Measurements from ENCODE around the gene SMG6. TPM values are rescaled to one million over a fixed set of nuclear protein-coding genes. Genes with fewer than 3 reads are reported as not detected.

Gene SMG6
- total RNA-seq, 1 experiment from 2014 or later, result 15.1 TPM

DNA sequence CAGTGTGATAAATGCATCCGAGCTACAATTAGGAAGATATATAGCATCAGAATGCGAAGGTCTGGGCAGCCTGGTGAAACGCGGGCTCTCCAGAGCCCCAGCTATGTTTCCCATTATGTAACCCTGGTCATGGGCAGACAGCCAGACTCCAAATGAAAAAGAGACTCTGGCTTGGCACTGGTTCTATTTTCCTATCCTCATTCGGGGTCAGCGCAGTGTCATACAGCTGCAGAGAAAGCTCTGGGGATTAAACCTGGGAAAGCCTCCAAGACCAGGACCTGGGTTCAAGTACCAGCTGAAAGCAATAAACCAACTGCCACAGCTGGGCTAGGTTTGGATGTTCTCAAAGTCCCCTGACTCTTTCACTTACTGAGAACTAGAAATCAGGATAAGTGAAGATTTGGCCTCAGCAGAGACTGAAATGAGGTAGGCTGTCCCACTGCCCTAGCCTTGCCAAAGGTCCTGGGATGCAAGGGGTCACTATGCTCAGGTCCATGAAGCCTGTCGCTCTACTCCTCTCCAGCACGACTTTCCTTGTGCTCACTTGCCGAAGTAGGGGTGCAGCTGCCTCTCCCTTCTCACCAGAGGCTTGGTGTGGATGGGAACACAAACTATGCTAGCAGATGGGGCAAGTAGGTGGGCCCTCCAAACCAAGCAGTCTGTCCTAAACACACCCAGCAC lies 123.8 kb downstream of the SMG6 start:
- DNase-seq (ENCODE audit: low spot score), result peak; percentile 90

DNA sequence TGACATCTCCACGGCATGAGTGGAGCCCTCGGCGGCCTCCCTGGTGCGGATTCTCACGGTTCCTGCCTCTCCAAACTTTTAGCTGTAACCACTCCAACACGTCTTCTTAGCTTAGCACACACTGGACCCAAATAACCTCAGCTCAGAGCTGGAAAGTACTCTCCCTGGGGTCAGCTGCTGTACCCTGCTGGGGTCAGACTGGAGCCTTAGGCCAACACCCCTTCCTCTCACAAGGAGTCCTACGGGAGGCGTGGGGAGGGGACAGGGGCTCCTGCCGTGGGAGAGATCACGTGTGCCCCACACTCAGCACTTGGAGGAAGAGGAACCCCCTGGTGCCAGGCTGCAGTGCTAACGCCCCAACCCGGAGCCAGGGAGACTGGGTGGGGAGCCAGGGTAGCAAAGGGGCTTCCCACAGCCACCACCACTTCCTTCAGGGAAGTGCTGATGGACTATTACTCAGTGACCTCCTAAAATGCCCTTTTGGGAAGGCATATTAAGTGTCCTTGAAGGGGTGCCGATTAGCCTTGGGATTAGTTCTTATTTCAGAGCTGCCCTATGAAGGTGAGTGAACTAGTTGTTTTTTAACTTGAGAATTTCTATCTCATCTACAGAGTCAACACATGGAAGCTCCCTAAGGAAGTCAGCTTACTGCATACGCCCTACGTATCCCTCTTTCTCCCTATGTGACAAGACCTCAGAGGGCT lies 124.6 kb downstream of the SMG6 start:
- peak; percentile 48 for DNase-seq (ENCODE audit: low spot score)

GRCh38 chr17:2177235-2177811 lies 126.3 kb downstream of the SMG6 start:
- DNase-seq (ENCODE audit: low spot score), result no peak

DNA sequence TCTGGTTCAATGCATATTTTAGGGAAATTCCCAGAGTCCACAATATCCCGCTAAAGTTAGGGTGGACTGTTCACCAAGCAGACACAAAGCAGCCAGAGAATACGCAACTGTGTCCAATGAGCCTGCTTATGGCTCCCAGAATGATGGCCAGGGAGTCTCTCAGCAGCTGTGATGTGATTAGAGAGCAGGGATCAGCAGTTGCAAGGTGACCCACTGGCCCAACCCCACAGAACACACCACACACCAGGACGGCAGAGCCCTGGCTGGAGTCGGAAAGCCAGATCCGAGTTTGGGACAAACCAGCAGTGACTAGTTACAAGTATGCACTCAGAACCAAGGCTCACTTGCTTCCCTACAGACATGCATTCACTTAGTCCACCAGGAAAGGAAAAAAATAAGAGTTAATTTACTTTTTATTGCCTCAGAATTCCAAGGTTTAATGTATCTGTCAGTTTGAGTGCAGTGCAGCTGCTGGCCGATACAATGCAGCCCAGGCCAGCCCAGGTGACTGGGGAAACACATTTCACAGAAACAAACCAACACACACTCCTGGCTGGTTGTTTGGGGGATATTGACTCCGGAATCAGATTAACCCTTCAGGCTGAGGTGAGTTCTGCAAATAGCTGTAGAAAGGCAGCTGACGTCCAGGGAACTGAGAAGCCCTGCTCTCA lies 127.0 kb downstream of the SMG6 start:
- DNase-seq (ENCODE audit: low spot score), result no peak

DNA sequence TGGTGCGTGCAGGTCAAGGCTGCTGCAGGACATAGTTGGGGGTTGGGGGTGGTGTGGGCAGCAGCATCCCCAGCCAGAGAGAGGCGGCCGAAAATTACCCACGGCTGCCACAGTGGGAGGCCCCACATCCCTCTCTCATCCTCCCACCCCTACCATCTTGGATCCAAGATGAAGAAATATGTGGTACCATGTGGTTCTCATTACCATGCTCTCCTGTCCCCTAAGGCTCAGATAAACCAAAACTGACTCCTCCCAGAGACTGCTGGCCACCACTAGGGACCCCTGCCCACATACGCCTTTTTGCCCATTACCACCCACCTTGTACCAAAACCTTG lies 128.3 kb downstream of the SMG6 start:
- DNase-seq (ENCODE audit: low spot score), result no peak

DNA sequence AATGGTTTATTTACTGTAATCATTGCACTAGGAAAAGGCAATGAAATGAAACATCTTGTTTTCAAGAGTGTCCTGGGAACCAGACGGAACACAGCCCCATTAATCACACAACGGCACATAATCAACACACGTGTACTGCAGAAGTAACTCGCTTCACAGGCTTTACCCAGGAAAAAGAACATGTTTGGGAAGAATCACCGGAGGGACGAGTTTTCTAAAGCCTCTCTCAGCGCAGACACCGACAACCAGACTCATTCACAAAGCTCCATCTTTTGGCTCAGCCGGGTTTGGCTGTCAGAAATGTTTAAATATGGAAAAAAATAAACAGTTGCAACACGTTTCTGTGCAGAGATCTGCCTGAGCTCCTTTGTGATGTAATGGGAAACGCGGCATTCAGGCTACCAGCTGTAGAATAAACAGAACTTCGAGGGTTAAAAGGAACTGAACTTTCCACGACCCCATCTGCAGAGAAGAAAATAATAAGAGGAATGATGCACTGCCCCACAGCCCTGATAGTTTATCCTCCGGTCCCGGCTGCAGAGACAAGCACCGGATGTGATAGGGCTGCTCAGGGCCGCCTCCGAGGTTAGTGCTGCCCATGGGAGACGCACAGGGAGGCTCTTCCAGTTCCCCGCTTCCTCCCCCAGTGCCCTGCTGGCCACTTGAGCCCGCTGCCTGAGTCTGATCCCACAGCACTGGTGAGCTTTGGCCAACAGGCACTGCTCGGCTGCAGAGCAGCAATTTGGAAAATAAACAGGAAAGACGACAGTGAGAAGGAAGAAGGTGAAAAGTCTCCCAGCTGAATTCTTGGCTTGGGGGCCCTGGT lies 128.9 kb downstream of the SMG6 start:
- DNase-seq (ENCODE audit: low spot score), result peak; percentile 68

DNA sequence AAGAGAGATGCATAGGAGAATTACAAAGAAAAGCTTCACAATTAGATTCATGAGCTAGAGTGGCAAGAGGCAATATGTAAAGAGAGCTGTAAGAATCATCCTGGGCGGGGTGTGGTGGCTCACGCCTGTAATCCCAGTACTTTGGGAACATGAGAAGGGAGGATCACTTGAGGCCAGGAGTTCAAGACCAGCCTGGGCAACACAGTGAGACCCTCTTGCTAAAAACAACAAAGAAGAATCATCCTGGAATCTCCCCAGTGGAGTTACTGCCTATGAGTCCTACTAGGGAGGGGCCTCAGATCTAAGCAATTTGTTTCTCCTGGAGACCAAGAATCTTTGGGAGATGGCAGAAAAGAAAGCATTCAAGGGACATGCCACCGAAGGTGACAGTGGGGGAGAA lies 129.6 kb downstream of the SMG6 start:
- no peak for DNase-seq (ENCODE audit: low spot score)

GRCh38 chr17:2172999-2173398 lies 130.6 kb downstream of the SMG6 start:
- DNase-seq (ENCODE audit: low spot score), result no peak

DNA sequence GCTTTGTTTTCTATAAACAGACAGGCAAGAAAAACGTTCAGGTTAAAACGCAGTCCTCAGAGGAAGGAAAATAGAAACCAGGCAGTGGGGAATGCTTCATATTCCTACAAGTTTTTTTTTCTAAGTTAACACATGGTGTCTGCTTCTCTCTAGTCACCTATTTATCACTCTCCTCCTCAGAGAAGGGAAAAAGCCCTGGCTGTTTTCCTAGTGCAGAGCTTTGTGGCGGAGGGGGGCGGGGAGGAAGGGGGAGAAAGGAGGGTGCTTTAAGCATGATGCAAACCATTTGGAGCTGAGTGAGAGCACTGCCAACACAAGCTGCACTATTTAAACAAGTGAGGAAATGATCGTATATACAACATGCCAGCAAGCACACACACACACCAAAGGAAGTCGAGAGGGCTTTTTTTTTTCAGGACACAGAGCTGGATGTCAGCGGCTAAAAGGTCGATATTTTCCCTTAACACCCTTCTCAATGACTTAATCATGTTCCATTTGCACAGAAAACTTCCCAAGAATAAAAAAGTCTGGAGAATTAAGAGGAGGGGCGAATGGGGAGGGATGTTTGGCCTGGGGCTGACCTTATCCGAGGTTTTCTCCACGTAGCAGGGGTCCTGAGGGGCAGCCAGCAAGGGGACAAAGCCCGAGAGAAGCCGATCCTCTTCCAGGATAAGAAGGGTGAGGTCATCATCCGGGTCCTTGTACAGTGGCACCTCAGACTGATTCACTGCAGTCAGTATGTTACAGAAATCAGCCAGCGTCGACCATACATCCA lies 131.3 kb downstream of the SMG6 start:
- peak; percentile 85 for DNase-seq (ENCODE audit: low spot score)

GRCh38 chr17:2171702-2172076 lies 131.9 kb downstream of the SMG6 start:
- peak; percentile 49 for DNase-seq (ENCODE audit: low spot score)

DNA sequence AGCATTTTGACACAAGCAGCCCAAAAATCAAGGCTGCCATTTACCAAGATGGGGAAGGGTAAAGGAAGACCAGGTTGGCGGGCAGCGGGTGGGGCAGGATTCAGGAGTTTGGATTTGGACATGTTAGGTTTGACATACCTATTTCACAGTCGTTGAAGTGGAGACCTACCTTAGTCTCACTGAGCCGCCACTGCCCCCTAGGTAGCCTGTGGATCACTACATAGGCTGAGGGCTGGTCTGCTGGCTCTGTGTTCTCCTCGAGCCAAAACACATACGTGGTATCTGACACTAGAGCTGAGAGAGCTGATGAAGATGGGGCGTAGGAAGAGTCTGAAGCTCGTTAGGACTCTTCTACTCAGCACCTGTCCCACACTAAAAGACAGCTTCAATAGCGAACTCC lies 133.6 kb downstream of the SMG6 start:
- no peak for DNase-seq (ENCODE audit: low spot score)

DNA sequence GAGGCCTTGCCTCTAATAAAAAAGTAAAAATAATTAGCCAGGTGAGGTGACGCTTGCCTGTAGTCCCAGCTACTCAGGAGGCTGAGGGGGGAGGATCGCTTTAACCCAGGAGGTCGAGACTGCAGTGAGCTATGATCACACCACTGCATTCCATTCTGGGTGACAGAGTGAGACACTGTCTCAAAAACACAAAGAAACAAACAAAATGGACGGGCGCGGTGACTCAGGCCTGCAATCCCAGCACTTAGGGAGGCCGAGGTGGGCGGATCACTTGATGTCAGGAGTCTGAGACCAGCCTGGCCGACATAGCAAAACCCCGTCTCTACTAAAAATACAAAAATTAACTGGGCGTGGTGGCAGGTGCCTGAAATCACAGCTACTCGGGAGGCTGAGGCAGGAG lies 137.9 kb downstream of the SMG6 start:
- peak; percentile 47 for DNase-seq (ENCODE audit: low spot score)

GRCh38 chr17:2158396-2158780 lies 145.2 kb downstream of the SMG6 start:
- no peak for DNase-seq (ENCODE audit: low spot score)

GRCh38 chr17:2157675-2158395 lies 145.8 kb downstream of the SMG6 start:
- DNase-seq (ENCODE audit: low spot score), result no peak

- no peak for DNase-seq (ENCODE audit: low spot score)
Measured at GRCh38 chr17:2157081-2157480, 146.5 kb downstream of the SMG6 start.

DNA sequence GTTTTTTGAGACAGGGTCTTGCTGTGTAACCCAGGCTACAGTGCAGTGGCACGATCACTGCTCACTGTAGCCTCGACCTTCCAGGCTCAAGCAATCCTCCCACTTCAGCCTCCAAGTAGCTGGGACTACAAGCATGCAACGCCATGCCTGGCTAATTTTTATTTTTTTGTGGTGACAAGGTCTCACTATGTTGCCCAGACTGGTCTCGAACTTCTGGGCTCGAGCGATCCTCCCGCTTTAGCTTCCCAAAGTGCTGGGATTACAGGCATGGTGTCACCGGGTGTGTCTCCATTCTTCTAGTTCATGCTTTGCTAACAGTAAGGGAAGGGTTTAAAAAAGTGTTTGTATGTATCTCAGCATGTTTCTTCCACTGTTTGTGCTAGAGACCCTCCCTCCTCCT lies 146.9 kb downstream of the SMG6 start:
- no peak for DNase-seq (ENCODE audit: low spot score)

- DNase-seq (ENCODE audit: low spot score), result no peak
Measured at GRCh38 chr17:2155573-2155972, 148.0 kb downstream of the SMG6 start.

GRCh38 chr17:2151358-2152033 lies 152.1 kb downstream of the SMG6 start:
- no peak for DNase-seq (ENCODE audit: low spot score)

DNA sequence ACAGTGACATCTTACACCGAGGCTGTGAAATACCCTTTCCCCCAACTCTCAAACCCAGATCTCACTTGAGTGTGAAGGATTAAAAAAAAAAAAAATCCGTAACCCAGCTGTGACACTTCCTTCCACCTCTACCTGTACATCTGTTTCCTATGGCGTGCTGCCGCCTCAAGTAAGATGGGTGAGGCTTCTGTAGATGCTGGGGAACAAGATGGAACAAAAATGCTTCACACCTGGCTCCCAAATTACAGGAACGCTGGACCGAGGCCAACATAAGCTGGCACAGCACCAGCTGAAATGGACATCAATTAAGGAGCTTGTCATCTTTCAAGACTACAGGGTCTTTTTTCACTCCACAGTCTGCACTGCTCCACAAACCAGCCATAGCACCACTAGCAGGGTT lies 152.8 kb downstream of the SMG6 start:
- DNase-seq (ENCODE audit: low spot score), result no peak

DNA sequence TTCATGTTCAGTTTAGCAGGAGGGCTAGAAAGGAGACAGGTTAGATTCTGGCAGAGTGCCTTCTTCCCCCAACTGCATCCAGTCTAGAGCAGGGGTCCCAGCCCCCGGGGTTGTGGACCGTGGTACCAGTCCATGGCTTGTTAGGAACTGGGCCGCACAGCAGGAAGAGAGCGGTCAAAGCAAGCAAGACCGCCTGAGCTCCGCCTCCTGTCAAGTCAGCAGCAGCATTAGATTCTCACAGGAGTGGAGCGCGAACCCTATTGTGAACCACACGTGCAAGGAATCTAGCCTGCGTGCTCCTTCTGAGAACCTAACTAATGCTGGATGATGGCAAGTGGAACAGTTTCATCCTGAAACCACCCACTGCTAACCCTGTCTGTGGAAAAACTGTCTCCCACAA lies 153.7 kb downstream of the SMG6 start:
- DNase-seq (ENCODE audit: low spot score), result no peak
